ENCODE measurements around the gene USF1. TPM values are rescaled to one million over a fixed set of nuclear protein-coding genes. Genes with fewer than 3 reads are reported as not detected.

The USF1 gene
- total RNA-seq: 25.1 and 30.8 TPM in 2 replicates

GRCh38 chr1:161045736-161046604 is at the start of gene USF1:
TSS of gene USF1 (minus strand) at chr1:161045977. CDS start at chr1:161043275, 2,702 bp downstream.

GRCh38 chr1:161089251-161089924 is 43.6 kb upstream of the USF1 start, which contains the start of gene NECTIN4:
TSS of gene NECTIN4 (minus strand) at chr1:161089558. CDS start at chr1:161089296, 262 bp downstream.

GRCh38 chr1:161069731-161070270 is 24.0 kb upstream of the USF1 start, which contains the start of gene ARHGAP30:
TSS of gene ARHGAP30 (minus strand) at chr1:161069891. CDS start at chr1:161069624, 267 bp downstream.

DNA sequence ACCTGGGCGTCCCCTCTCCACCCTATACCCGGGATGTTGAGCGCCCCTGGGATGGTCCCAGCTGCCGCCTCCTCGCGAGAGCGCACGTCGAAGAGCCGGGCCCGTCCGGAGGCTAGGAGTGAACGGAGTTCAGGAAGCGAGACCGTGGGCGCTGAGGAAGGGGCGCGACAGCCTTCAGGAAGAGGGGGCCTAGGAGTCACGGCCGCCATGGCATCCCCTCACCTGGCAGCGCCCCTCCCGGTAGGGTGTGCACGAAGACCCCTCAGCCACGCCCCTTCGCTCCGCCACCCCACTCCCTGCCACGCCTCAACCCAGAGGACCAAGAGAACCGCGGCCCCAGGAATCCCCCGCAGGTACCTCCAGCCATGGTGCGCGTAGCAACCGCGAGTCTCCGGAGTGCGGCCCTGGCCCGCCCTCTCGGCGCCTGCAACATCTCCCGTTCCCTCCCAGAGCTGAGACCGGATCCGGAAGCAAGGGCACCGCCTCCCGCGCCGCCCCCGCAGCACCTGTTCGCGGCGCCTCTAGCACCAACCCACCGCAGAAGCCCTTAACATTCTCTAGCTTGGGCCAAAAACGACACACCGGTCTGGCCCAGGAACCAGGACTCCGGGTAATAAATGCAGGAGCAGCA is 7.1 kb downstream of the USF1 start, which contains the start of gene TSTD1:
Gene TSTD1 (minus strand): TSS at position 442 of the 631 bp plus-strand sequence. CDS start 75 bp downstream, at position 367.

GRCh38 chr1:161020509-161021164 is 25.1 kb downstream of the USF1 start, which contains the start of gene F11R:
TSS of gene F11R (minus strand) at chr1:161021152. CDS start at chr1:161021073, 79 bp downstream.

Other genes starting within 250 kb of the USF1 start
- gene LY9, start 249.8 kb downstream of the USF1 start, total RNA-seq: not detected in 2 replicates
- gene CD244, start 183.1 kb downstream of the USF1 start, total RNA-seq: not detected in 2 replicates
- gene ITLN1, start 160.8 kb downstream of the USF1 start, total RNA-seq: 0.37 TPM in 1 of 2 replicates, not detected in the other
- not detected in 2 replicates for gene ITLN2, start 91.2 kb downstream of the USF1 start, total RNA-seq
- gene F11R, start 24.8 kb downstream of the USF1 start, total RNA-seq: 4.1 and 10.9 TPM in 2 replicates
- gene TSTD1, start 7.0 kb downstream of the USF1 start, total RNA-seq: 14.5 and 21.0 TPM in 2 replicates
- not detected in 2 replicates for gene ARHGAP30, start 23.9 kb upstream of the USF1 start, total RNA-seq
- 0.10 TPM in 1 of 2 replicates, not detected in the other for gene NECTIN4, start 43.6 kb upstream of the USF1 start, total RNA-seq
- gene KLHDC9, start 52.4 kb upstream of the USF1 start, total RNA-seq: 2.0 and 2.6 TPM in 2 replicates
- gene PFDN2, start 72.1 kb upstream of the USF1 start, total RNA-seq: 34.9 and 36.8 TPM in 2 replicates
- 12.6 and 18.6 TPM in 2 replicates for gene NIT1, start 72.1 kb upstream of the USF1 start, total RNA-seq
- 26.5 and 28.1 TPM in 2 replicates for gene DEDD, start 86.7 kb upstream of the USF1 start, total RNA-seq
- gene UFC1, start 108.0 kb upstream of the USF1 start, total RNA-seq: 79.6 and 90.7 TPM in 2 replicates
- gene USP21, start 113.5 kb upstream of the USF1 start, total RNA-seq: 11.8 and 16.2 TPM in 2 replicates
- gene PPOX, start 120.4 kb upstream of the USF1 start, total RNA-seq: 6.2 and 7.9 TPM in 2 replicates
- 17.4 and 22.2 TPM in 2 replicates for gene B4GALT3, start 131.5 kb upstream of the USF1 start, total RNA-seq
- 2.2 and 3.6 TPM in 2 replicates for gene ADAMTS4, start 153.1 kb upstream of the USF1 start, total RNA-seq
- gene NDUFS2, start 156.4 kb upstream of the USF1 start, total RNA-seq: 73.1 and 95.8 TPM in 2 replicates
- not detected in 2 replicates for gene FCER1G, start 169.3 kb upstream of the USF1 start, total RNA-seq
- gene APOA2, start 177.7 kb upstream of the USF1 start, total RNA-seq: not detected in 2 replicates
- gene TOMM40L, start 180.1 kb upstream of the USF1 start, total RNA-seq: 2.7 and 5.8 TPM in 2 replicates
- not detected in 2 replicates for gene NR1I3, start 192.2 kb upstream of the USF1 start, total RNA-seq
- gene PCP4L1, start 212.8 kb upstream of the USF1 start, total RNA-seq: not detected in 2 replicates

Data from cardiac ventricle fibroblast (primary cell).